Activated CD8-positive, alpha-beta T cell treated with anti-CD3 and anti-CD28 coated beads for 36 hours (primary cell): ENCODE measurements around the gene INS. TPM values are rescaled to one million over a fixed set of nuclear protein-coding genes. Genes with fewer than 3 reads are reported as not detected.
A peak's percentile ranks its signal among the peaks of the same experiment; 100 is the strongest.

Experiments
- ATAC-seq: fragments of 200-7000 bp; cut with Tn5 transposase; one replicate; pipeline ENCODE4 v1.10.0; 2021; ENCODE audit warnings: mild to moderate bottlenecking, moderate library complexity
- CTCF ChIA-PET: fragments of 350-600 bp; sonication (Branson Sonifier 250); formaldehyde crosslinking; loops from one replicate; lab custom pipeline; 2021; ENCODE audit warnings: antibody characterized with exemption; lab: Charles Lee
- POLR2A ChIA-PET: fragments of 350-600 bp; sonication (Branson Sonifier 250); formaldehyde crosslinking; loops from one replicate; lab custom pipeline; 2021; ENCODE audit warnings: antibody characterized with exemption; lab: Charles Lee
- DNase-seq: peaks from one replicate; pipeline ENCODE4 v3.0.0-alpha.2; 2020
- H3K27ac Mint-ChIP-seq: one replicate; pipeline ENCODE4 v1.8.0; 2021; ENCODE audit warnings: mild to moderate bottlenecking, mixed read lengths
- H3K27me3 Mint-ChIP-seq: one replicate; pipeline ENCODE4 v1.8.0; 2021; ENCODE audit warnings: mixed read lengths
- H3K36me3 Mint-ChIP-seq: one replicate; pipeline ENCODE4 v1.8.0; 2021; ENCODE audit warnings: low read depth, mixed read lengths
- H3K4me1 Mint-ChIP-seq: one replicate; pipeline ENCODE4 v1.8.0; 2021; ENCODE audit warnings: low read depth, mixed read lengths
- H3K4me3 Mint-ChIP-seq: one replicate; pipeline ENCODE4 v1.8.0; 2021; ENCODE audit warnings: mild to moderate bottlenecking, moderate library complexity, mixed read lengths
- H3K9me3 Mint-ChIP-seq: one replicate; pipeline ENCODE4 v1.8.0; 2021; ENCODE audit warnings: mixed read lengths
- intact Hi-C: fragments of 100-400 bp; cut with micrococcal nuclease; formaldehyde crosslinking; loops from one replicate; pipeline ENCODE4 v1.10.0; 2022
- total RNA-seq, 2 experiments: library from RNA; stranded (reverse); gene quantifications; one replicate each; pipeline ENCODE4 v1.2.3, GENCODE V29; 2021
- TF ChIP-seq, protein P1 (sequence below): fragments of 200-600 bp; IDR thresholded peaks from one replicate; pipeline ENCODE4 v1.8.0; 2022; ENCODE audit warnings: antibody characterized with exemption, mild to moderate bottlenecking

The INS gene
- total RNA-seq, 2 experiments from 2014 or later, result not detected

GRCh38 chr11:2138068-2138430, 23.0 kb downstream of the INS start:
- H3K4me3 Mint-ChIP-seq, result no peak overlapping the region
- intact Hi-C loops, result no loop called here
- CTCF ChIA-PET, result interaction anchor here (0.6 to 9.2 kb wide), 2 partner anchors 13 to 599 kb away, joined by 3 to 87 read pairs; no protein-coding TSS in a partner anchor
- TF ChIP-seq, protein P1, sequence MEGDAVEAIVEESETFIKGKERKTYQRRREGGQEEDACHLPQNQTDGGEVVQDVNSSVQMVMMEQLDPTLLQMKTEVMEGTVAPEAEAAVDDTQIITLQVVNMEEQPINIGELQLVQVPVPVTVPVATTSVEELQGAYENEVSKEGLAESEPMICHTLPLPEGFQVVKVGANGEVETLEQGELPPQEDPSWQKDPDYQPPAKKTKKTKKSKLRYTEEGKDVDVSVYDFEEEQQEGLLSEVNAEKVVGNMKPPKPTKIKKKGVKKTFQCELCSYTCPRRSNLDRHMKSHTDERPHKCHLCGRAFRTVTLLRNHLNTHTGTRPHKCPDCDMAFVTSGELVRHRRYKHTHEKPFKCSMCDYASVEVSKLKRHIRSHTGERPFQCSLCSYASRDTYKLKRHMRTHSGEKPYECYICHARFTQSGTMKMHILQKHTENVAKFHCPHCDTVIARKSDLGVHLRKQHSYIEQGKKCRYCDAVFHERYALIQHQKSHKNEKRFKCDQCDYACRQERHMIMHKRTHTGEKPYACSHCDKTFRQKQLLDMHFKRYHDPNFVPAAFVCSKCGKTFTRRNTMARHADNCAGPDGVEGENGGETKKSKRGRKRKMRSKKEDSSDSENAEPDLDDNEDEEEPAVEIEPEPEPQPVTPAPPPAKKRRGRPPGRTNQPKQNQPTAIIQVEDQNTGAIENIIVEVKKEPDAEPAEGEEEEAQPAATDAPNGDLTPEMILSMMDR, result no peak
- ATAC-seq (no peak), DNase-seq (no peak)
- POLR2A ChIA-PET, result no interaction called here
- no peaks in the 10 kb centered on the region for H3K36me3 Mint-ChIP-seq
- H3K27me3 Mint-ChIP-seq, result peaks cover 59% of the 10 kb centered on the region
- no peak overlapping the region for H3K27ac Mint-ChIP-seq
- no peaks in the 10 kb centered on the region for H3K9me3 Mint-ChIP-seq
- H3K4me1 Mint-ChIP-seq, result peaks cover 26% of the 10 kb centered on the region

GRCh38 chr11:2137202-2138067, 23.6 kb downstream of the INS start:
- CTCF ChIA-PET, result interaction anchor here (0.6 to 9.2 kb wide), 2 partner anchors 14 to 600 kb away, joined by 3 to 87 read pairs; no protein-coding TSS in a partner anchor
- Mint-ChIP-seq H3K36me3 (no peaks in the 10 kb centered on the region), H3K27me3 (peaks cover 60% of the 10 kb centered on the region), H3K4me3 (peak overlapping the region; percentile 26), H3K9me3 (no peaks in the 10 kb centered on the region), H3K4me1 (peaks cover 20% of the 10 kb centered on the region), H3K27ac (no peak overlapping the region)
- ATAC-seq (no peak), DNase-seq (no peak)
- TF ChIP-seq, protein P1, result no peak
- intact Hi-C loops, result no loop called here
- POLR2A ChIA-PET, result interaction anchor here (1.0 kb wide), 1 partner anchor 10 kb away, joined by 3 read pairs; no protein-coding TSS in a partner anchor

GRCh38 chr11:2136952-2137201, 24.1 kb downstream of the INS start:
- H3K4me1 Mint-ChIP-seq, result peaks cover 15% of the 10 kb centered on the region
- ChIA-PET POLR2A (interaction anchor here (1.0 kb wide), 1 partner anchor 10 kb away, joined by 3 read pairs; no protein-coding TSS in a partner anchor), CTCF (interaction anchor here (9.2 kb wide), 1 partner anchor 14 kb away, joined by 87 read pairs; no protein-coding TSS in a partner anchor)

GRCh38 chr11:2136209-2136951, 24.6 kb downstream of the INS start:
- Mint-ChIP-seq H3K27me3 (peaks cover 59% of the 10 kb centered on the region), H3K9me3 (no peaks in the 10 kb centered on the region), H3K4me3 (no peak overlapping the region), H3K36me3 (no peaks in the 10 kb centered on the region), H3K4me1 (peaks cover 13% of the 10 kb centered on the region), H3K27ac (no peak overlapping the region)
- TF ChIP-seq, protein P1, result no peak
- ChIA-PET CTCF (interaction anchor here (9.2 kb wide), 1 partner anchor 15 kb away, joined by 87 read pairs; no protein-coding TSS in a partner anchor), POLR2A (interaction anchor here (1.0 kb wide), 1 partner anchor 11 kb away, joined by 3 read pairs; no protein-coding TSS in a partner anchor)
- ATAC-seq, result no peak
- intact Hi-C loops, result no loop called here
- DNase-seq, result no peak

More at GRCh38 chr11:2136952-2137201, 24.1 kb downstream of the INS start:
- DNase-seq (no peak), ATAC-seq (no peak)
- Mint-ChIP-seq H3K9me3 (no peaks in the 10 kb centered on the region), H3K27me3 (peaks cover 58% of the 10 kb centered on the region), H3K27ac (no peak overlapping the region), H3K4me3 (no peak overlapping the region), H3K36me3 (no peaks in the 10 kb centered on the region)
- intact Hi-C loops, result no loop called here
- TF ChIP-seq, protein P1, result no peak
